H4 (cell line): Measurements from ENCODE around the gene DLX2. TPM values are rescaled to one million over a fixed set of nuclear protein-coding genes. Genes with fewer than 3 reads are reported as not detected.
A peak's percentile ranks its signal among the peaks of the same experiment; 100 is the strongest.

Experiments used
- DNase-seq: peaks from one replicate; pipeline ENCODE4 v3.0.0-alpha.2; 2015; ENCODE audit warnings: low spot score
- total RNA-seq: library from RNA; depleted of rRNA; stranded (reverse); fragments of >200 nt; shearing (Covaris generic); gene quantifications from 2 replicates; pipeline ENCODE4 v1.2.3, GENCODE V29; 2014; rRNA removed

Gene DLX2
- total RNA-seq, 1 experiment from 2014 or later: 3.3 TPM

DNA sequence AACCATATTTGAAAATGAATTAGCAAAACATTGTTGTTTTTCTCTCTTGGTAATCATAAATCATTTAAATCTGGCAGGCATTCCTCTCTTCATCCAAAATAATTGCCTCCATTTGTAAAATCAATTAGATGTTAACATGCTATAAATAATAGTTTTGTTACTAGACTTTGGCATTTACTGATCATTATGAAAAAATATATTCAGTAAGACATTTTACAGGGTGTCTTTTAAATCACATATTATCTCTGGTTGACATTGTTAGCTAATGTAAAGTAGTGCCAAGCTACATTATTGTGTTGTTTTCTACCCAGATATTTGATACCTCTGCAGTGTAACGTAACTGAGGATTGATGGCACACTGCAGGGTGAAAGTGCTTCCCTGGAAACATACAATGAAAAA is 49.2 kb downstream of the DLX2 start:
- no peak for DNase-seq

- DNase-seq: peak; percentile 44
Measured at GRCh38 chr2:172052000-172052983, 50.4 kb downstream of the DLX2 start.

DNA sequence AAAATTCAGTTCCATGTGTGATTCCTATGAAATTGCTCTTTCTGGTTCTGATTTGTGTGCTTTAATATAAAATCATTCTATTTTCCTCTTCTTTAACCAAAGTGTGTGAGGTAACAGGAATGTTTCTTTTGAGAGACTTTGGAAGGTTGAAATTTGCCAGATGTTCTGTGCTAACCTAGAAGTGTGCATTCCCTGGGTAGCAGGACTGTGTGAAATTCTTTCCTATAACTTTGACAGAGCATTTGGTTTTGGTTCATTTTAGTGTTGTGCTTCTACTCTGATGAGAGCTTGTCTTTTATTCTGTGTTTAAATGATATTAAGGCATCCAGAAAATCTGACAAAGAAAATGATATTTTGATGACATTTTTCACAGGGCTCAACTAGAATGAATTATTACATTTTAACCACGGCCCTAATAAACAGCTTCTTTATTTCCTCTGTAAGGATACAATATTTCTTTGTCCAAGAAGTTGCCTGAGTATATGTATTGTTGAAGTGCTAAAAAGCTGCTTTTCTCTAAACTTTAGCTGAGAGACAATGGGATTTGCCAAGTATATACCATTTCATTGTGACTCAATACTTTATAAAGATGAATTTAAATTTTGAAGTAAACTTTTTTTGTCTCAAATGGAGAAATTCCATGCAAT is 52.1 kb downstream of the DLX2 start:
- DNase-seq: no peak

GRCh38 chr2:172049567-172050120 is 53.1 kb downstream of the DLX2 start:
- DNase-seq: no peak

Other genes with a start within 250 kb of the DLX2 start
- gene SLC25A12, start 208.7 kb downstream of the DLX2 start, total RNA-seq: 22.3 and 28.8 TPM in 2 replicates
- 66.6 and 93.5 TPM in 2 replicates for gene HAT1, start 180.4 kb downstream of the DLX2 start, total RNA-seq
- 30.7 and 36.0 TPM in 2 replicates for gene METAP1D, start 102.9 kb downstream of the DLX2 start, total RNA-seq
- 5.8 and 8.4 TPM in 2 replicates for gene DLX1, start 17.4 kb downstream of the DLX2 start, total RNA-seq